CD4-positive, alpha-beta T cell treated with Interleukin-15 for 1 hour (primary cell): ENCODE measurements around the gene C19orf44.
"Not testable (repeated sequence)": the region's sequence is repeated elsewhere in the genome, so short reads cannot be mapped to it uniquely, and the experiment has no call there.

Experiments used
- DNase-seq: peaks from one replicate; pipeline ENCODE4 v3.0.0-alpha.2; 2020

The C19orf44 gene

DNA sequence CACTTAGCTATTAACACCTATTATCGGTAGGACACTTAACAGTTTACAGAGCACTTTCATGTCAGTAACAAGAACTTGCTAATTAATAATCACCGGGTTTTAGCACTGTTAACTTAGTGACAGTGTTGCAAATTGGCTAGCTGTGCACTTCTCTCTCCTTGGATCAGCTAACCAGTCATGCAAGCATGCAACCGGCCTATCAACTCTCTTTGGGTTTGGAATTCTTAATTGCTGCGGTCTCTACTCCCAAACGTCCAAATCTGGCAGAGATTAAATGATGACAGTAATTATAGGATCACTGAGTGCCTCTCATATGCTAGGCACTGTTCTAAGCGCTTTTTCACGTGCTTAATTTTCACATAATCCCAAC is 25.7 kb upstream of the C19orf44 start:
- DNase-seq: no peak

DNA sequence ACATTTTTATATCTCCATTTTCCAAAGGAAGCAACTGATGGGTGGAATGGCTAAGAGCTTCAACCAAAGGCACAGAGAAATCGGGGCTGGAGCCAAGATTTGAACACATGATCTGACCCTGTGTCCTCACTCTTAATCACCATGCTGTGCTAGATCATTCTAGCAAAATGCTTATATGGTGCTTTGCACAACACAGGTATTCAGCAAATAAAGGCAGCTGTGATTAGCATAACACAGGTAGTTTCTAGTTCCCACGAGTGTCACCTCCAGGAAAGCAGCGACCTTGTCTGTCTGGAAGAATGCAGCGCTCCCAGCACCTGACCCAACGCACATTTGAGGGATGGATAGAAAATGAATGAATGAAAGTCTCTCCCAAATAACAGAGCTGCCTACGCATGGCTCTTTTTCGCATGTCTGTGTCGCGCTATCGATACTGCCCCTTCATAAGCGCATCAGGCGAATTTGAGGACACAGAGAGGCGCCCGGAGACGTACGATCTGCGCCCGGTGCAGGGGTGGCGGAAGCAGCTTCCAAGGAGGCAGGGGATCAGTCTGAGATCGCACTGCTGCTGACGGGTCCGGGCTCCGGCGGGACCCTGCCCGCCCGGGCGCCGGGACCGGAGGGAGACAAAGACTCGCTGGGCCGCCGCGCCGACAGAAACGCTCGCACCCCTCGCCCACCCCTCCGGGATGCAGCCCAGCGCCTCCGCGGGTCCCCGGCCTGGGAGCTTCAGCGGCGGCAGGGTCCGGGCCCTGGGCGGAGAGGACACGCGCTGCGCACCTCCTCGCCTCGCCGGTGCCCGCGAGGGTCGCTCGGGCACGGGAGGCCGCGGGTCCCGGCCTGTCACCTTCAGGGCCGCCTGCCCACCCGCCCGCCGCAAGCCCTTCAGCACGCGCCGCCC is 25.0 kb upstream of the C19orf44 start:
- DNase-seq: no peak

DNA sequence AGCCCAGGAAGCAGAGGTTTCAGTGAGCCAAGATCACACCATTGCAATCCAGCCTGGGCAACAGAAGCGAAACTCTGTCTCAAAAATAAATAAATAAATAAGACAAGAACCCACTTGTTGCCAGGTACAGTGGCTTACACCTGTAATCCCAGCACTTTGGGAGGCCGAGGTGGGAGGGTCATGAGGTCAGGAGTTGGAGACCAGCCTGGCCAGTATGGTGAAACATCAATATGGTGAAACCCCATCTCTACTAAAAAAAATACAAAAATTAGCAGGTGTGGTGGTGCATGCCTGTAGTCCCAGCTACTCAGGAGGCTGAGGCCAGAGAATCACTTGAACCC is 23.7 kb upstream of the C19orf44 start:
- DNase-seq: not testable (repeated sequence)

DNA sequence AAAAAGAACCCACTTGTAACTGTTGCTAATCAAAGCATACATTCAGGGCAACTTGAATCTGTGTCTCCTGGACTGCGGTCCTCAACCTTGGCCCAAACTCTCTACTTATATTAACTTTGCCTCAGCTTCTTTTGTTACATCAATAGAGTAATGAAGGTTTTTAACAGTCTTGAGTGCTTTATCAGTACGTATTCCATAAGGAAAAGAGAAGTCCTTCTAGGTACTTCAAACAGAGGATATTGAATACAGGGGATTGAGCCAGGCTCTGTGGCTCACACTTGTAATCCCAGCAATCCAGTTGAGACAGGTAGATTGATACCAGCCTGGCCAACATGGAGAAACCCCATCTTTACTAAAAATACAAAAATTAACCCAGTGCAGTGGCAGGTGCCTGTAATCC is 23.2 kb upstream of the C19orf44 start:
- no peak for DNase-seq

DNA sequence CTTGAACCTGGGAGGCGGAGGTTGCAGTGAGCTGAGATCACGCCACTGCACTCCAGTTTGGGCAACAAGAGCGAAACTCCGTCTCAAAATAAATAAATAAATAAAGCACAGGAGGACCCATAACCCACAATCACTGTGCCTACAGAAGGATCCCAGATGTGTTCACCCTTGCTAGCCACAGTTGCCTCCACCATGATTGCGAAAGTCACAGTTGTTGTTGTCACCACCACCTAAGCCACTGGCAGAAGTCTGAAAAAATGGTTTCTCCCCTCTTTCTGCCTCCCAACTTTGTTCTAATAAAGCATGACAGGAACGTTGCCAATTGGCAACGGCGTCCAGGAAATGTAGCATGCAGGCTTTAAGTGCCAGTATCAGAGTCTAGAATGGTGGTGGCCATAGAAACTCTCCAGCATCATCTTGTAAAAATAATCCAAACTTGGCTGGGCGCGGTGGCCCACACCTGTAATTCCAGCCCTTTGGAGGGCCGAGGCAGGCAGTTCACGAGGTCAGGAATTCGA is 22.3 kb upstream of the C19orf44 start:
- no peak for DNase-seq

DNA sequence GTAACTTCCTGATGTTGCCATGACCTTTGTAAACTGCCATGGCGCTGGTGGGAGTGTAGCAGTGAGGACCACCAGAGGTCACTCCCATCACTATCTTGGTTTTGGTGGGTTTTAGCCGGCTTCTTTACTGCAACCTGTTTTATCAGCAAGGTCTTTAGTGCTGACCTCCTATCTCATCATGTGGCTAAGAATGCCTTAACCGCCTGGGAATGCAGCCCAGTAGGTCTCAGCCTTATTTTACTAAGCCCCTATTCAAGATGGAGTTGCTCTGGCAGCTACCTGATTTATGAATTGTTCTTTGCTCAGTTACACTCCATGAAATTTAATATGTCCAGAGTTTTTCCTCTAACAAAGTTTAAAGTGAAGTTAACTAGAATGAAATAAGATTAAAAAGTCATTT is 19.8 kb upstream of the C19orf44 start:
- DNase-seq: no peak

DNA sequence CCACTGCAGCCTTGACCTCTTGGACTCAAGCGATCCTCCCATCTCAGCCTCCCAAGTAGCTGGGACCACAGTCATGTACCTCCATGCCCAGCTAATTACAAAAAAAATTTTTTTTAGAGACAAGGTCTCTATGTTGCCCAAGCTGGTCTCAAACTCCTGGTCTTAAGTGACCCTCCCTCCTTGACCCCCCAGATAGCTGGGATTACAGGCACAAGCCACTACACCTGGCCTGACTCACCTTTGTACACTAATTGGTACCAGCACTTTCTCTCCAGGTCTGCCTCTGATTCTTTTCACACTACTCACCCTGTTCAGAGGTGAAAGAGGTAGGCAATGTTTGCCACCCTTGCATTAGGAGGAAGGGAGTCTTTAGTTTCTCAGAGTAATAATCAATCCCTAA is 18.9 kb upstream of the C19orf44 start:
- DNase-seq: no peak

DNA sequence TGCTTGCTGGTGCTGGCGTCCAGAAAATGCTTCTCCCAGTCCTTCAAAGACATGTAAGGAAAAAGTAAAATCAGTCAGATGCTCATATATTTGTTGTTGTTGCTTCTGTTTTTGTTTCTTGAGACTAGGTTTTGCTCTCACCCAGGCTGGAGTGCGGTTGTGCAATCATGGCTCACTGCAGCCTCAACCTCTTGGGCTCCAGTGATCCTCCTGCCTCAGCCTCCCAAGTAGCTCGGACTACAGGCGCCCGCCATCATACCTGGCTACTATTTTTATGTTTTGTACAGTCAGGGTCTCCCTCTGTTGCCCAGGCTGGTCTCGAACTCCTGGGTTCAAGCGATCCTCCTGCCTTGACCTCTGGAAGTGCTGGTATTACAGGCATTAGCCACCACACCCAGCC is 13.4 kb upstream of the C19orf44 start:
- DNase-seq: no peak

DNA sequence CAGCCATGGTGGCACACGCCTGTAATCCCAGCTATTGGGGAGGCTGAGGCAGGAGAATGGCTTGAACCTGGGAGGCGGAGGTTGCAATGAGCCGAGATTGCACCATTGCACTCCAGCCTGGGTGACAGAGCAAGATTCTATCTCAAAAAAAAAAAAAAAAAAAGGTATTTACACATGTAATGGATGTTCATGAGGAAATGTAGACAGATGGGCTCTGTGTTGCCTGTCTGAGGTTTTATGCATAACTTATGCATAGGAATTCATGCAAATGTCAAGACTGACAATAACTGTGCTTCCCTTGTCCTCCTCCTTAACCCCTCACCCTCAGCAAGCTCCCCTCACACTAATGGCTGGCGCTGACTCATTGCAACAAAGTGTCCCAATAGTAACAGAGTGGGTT is 9.7 kb upstream of the C19orf44 start:
- DNase-seq: not testable (repeated sequence)

DNA sequence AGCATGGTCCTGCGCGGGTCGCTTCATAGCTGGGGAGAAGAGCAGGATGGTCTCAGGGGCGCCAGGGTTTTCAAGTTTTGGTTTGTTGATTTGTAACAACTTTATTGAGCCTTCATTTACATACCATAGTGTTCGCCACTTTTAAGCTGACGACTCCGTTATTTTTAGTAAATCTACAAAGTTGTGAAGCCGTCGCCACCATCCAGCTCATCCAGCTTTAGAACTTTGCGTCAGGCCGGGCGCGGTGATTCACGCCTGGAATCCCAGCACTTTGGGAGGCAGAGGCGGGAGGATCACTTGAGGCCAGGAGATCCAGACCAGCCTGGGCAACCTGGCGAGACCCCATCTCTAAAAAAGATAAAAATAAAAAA is 404 bp downstream of the C19orf44 start:
- DNase-seq: no peak

DNA sequence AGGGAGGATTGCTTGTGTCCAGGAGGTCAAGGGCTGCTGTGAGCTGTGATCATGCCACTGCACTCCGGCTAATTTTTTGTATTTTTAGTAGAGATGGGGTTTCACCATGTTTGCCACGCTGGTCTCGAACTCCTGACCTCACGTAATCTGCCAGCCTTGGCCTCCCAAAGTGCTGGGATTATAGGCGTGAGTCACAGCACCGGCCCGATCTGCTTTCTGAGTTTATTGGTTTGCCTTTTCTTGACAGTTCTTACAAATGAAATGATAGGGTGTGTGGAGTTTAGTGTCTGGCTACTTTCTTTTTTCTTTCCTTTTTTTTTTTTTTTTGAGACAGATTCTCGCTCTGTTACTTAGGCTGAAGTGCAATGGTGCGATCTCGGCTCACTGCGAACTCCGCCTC is 848 bp downstream of the C19orf44 start:
- DNase-seq: no peak

DNA sequence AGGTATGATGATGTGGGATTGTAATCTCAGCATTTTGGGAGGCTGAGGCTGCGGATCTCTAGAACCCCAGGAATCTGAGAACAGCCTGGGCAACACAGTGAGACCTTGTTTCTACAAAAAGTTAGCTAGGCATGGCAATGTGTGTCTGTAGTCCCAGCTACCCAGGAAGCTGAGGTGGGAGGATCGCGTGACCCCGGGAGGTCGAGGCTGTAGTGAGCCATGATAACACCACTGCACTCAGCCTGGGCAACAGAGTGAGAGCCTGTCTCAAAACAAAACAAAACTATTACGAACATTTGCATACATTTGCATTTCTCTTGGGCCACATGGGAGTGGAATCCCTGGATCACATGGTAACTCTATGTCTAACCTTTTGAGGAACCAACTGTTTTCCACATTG is 1.6 kb downstream of the C19orf44 start:
- DNase-seq: no peak

DNA sequence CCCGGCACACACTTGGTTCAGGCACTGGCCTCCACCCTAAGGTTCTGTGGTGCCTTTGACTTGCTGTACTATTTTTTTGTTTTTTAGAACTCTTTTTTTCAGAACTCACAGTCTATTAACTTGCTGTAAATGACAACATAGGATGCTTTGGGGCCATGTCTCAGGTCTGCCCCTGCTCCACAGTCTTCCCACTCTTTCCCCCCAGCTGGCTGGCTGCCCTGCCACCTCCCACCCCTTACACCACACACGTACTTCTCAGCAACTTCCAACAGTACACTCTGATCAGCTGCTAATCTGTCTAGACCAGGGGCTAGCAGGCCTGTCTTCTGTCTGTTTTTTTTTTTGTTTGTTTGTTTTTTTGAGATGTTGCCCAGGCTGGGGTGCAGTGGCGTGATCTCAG is 8.1 kb downstream of the C19orf44 start:
- DNase-seq: no peak

DNA sequence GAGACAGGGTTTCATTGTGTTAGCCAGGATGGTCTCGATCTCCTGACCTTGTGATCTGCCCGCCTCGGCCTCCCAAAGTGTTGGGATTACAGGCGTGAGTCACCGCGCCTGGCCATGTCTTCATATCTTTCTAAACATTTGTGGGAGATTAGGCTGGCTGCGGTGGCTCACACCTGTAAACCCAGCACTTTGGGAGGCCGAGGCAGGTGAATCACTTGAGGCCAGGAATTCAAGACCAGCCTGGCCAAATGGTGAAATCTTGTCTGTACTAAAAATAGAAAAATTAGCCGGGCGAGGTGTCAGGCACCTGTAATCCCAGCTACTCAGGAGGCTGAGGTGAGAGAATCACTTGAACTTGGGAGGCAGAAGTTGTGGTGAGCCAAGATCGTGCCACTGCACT is 10.0 kb downstream of the C19orf44 start:
- DNase-seq: not testable (repeated sequence)

DNA sequence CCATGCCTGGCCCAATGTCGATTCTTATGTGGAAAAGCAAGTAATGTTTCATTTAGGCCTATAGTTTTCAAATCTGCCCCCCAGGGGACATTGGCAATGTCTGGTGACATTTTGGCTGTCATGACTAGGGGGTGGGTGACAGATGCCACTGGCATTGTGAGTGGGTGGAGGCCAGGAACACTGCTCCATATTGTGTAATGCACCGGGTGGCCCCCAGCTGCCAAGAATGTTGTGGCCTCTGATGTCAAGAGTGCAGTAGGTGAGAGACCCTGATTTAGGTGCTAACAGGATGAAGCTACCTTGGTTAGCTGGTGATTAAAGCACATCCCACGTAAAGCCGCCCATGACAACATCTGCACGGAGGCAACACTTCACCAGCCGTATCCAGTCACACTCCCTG is 10.8 kb downstream of the C19orf44 start:
- no peak for DNase-seq

DNA sequence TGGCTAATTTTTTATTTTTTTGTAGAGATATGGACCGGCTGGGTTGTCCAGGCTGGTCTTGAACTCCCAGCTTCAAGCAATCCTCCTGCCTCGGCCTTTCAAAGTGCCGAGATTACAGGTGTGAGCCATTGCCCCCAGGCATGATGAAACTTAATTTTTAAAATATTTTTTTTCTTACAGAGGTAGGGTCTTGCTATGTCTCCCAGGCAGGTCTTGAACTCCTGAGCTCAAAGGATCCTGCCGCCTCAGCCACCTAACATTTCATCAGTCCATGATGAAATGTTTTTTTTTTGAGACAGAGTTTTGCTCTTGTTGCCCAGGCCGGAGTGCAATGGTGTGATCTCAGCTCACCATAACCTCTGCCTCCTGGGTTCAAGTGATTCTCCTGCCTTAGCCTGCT is 12.4 kb downstream of the C19orf44 start:
- DNase-seq: no peak

DNA sequence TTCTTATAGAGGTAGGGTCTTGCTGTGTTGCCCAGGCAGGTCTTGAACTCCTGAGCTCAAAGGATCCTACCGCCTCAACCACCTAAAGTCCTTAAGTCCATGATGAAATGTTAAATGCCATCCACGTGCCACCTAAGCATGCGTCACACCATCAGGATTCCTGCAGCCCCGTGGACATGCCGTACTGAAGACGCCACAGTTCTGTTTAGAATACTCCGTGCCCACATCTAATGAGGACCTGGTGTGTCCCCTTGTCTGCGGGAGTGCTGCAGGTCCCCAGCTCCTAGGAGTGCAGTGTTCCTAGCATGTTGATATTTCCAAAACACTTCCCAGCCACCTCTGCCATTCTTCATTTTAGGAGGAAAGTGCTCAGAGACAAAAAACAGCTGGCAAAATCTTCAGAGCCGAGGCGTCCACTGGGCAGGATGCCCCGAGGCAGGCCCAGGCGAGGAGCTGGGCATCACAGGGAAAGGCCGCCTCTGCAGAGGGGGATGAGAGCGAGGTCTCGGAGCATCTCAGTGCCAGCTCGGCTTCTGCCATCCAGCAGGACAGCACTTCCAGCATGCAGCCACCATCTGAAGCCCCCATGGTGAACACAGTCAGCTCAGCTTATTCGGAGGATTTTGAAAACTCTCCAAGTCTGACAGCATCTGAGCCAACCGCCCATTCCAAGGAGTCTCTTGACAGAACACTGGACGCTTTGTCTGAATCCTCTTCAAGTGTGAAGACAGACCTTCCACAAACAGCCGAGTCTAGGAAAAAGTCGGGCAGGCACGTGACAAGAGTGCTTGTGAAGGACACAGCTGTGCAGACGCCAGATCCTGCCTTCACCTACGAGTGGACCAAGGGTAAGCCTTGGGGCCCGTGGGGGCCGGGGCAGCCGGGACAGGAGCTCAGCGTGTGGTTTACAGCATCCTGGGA is 13.2 kb downstream of the C19orf44 start:
- DNase-seq: no peak

DNA sequence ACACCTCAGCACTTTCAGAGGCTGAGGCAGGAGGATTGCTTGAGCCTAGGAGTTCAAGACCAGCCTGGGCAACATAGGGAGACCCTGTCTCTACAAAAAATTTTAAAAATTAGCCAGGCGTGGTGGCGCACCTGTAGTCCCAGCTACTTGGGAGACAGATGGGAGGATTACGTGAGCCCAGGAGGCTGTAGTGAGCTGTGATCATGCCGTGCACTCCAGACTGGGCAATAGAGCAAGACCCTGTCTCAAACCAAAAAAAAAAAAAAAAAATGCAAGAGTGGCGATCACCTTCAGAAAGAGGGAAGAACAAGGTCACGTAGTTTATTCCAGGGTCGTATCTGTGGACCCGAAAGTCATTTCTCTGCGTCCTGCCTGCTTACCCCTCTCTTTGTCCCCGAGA is 16.4 kb downstream of the C19orf44 start:
- DNase-seq: not testable (repeated sequence)

DNA sequence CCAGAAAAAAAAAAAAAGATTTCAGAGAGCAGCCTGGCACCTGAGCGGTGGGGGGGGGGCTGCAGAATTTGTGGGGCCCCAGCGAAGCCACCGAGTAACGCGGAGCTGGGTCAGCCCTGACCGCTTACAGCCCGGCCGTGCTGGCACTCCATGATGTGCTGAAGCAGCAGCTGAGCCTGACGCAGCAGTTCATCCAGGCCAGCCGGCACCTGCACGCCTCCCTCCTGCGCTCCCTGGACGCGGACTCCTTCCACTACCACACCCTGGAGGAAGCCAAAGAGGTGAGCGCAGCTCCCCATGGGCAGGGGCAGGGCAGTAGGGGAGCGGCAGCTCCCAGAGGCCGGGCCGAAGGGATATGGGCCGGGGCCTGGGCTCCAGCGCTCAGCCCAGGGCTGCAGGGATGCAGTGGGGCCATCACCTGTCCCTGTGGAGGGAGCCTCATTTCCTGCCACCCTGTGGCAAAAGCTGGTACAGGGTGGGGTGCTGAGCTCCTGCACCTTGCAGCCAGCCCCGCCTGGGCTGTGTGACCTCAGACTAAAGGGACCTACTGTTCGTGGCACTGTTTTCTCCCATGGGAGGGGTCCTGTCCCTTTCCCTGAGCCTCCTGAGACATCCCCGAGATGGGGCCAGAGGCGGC is 18.3 kb downstream of the C19orf44 start:
- no peak for DNase-seq

DNA sequence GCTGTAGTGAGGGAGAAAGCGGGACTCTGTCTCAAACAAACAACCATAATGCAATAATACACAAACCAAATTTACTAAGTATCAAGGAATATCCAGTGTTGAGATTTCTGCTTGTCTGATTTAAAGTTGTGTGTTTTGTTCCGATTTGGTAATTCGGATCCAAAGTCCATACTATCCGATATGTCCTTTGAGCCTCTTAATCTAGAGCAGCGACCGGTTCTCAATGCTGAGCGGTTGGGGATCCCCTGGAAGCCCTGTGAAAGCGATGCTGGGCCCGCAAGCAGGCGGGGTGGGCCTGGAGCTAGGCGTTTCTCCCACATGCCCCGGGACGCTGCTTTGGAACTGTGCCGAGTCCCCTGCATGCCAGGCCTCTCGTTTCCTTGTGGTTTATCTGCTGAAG is 20.2 kb downstream of the C19orf44 start:
- DNase-seq: no peak

DNA sequence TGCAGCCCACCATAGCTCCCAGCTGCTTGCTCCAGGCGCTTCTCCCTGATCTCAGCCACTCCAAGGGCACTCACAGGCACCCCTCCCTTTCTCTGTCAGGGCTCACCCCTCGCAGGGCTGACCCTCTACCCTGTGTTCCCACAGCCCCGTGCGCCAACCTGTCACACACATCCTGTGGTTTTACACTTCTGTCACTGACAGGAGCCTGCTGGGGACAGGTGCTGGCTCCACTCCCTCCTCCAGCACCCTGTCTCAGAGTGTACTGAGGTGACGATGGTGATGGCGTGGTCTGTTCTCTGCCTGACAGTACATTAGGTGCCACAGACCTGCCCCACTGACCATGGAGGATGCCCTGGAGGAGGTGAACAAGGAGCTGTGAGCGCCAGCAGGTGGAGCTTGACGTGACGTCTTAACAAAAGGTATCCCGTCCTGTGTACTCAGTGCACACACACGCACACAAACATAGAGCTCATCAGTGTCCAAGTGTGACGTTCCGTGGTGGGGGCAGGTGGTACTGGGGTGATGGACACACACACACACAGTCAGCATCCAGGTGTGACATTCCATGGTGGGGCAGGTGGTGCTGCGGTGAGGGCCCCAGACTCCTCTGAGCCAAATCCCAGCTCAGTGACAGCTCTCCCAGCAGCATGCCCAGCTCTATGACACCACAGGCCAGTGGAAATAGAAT is 20.9 kb downstream of the C19orf44 start:
- no peak for DNase-seq

DNA sequence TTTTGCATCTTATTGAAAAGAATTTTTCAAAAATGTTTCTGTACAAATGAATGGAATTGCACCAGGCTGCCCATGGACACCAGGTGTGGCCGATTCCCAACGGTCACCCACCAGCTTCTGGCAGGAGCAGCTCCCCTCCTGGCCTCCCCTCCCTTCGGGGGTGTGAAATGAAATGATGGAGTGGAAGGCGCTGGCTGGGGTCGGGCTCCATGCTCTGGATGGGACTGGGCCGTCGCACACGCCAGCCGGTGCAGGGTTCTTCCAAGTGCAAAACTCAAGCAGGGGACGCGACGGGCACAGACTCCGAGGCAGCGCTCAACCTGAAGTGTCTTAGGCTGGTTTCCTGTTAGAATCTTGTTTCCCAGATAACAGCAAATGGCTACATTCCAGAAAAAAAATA is 21.9 kb downstream of the C19orf44 start:
- DNase-seq: no peak
